Measurements from ENCODE around the gene MAFF.
A peak's percentile ranks its signal among the peaks of the same experiment; 100 is the strongest.
"Not testable (repeated sequence)": the region's sequence is repeated elsewhere in the genome, so short reads cannot be mapped to it uniquely, and the experiment has no call there.

Gene MAFF

DNA sequence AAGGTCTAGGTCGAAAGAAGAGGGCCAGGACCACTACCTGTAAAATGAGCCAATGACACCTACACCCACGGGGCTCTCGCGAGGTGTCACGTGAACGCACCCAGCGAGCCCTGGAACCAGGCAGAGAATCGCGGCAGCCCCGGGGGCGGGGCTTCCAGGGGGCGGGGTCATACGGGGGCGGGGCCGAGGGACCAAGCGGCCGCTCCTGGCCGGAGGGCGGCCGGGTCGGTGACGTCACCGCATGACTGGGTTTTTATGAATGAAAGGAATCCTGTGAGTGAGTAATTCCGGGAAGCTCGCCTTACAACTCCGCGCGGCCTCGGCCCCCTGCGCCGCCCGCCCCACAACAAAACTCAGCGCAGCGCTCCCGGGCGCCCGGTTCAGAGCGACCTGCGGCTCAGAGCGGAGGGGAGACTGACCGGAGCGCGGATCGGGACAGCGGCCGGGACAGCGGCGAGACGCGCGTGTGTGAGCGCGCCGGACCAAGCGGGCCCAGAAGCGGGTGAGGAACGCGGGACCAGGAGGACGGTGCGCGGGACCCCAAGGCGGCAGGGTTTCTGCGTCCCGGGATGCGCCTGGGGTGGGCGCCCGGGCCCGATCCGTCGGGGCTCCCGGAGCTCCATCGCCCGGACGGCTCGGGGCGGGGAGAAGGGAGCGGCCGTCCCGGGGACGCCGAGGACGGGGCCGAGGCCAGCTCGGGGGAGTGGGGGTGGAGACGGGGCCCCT is at the start of gene MAFF:
Gene MAFF (plus strand): TSS at position 284 of the 726 bp plus-strand sequence. CDS start 11,860 bp downstream, outside the sequence.
- POLR2A ChIA-PET = interaction anchor here (1.4 kb wide), 1 partner anchor 20 kb away, joined by 5 read pairs; the partner anchor contains the start of gene PLA2G6
- CTCF ChIA-PET = interaction anchor here (1.2 to 1.7 kb wide), 3 partner anchors 10 to 20 kb away, joined by 3 to 4 read pairs (median 3); partner anchors contain the start of gene PLA2G6
- TF ChIP-seq, protein P1, sequence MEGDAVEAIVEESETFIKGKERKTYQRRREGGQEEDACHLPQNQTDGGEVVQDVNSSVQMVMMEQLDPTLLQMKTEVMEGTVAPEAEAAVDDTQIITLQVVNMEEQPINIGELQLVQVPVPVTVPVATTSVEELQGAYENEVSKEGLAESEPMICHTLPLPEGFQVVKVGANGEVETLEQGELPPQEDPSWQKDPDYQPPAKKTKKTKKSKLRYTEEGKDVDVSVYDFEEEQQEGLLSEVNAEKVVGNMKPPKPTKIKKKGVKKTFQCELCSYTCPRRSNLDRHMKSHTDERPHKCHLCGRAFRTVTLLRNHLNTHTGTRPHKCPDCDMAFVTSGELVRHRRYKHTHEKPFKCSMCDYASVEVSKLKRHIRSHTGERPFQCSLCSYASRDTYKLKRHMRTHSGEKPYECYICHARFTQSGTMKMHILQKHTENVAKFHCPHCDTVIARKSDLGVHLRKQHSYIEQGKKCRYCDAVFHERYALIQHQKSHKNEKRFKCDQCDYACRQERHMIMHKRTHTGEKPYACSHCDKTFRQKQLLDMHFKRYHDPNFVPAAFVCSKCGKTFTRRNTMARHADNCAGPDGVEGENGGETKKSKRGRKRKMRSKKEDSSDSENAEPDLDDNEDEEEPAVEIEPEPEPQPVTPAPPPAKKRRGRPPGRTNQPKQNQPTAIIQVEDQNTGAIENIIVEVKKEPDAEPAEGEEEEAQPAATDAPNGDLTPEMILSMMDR (IDR thresholded peaks at IDR 0.05; ENCODE audit: control extremely low read depth, extremely low read depth, low read depth, missing control alignments) = no peak
- DNase-seq (ENCODE audit: extremely low spot score) = peak; percentile 97

DNA sequence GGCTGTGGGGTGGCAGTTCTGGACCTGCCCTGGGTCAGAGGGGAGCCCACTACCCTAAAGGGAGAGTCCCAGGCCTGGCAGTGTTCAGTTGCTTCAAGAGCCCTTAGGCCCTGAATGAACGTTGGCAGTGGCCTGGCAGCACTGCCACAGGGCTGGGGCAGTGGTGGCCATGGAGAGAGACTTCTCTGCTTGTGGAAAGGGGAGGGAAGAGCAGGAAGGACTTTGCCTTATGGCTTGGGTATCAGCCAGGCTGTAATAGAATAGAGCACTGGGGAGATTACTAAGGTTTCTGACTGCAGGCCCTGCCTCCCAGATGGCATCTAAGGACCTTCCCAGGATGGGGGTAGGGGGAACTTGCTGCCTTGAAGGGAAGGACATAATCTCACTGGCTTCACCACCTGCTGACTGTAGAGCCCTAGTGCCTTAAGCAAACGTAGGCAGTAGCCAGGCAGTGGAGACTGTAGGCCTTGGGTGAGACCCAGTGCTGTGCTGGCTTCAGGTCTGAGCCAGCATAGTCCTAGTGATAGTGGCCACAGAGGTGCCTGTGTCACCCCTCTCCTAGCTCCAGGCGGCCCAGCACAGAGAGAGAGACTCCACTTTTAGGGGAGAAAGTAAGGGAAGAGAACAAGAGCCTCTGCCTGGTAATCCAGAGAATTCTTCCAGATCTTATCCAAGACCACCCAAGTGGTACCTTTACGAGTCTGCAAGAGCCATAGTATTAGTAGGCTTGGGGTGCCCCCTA is 47.8 kb upstream of the MAFF start:
- ChIA-PET POLR2A (no interaction called here), CTCF (no interaction called here)
- TF ChIP-seq, protein P1 (IDR thresholded peaks at IDR 0.05; ENCODE audit: control extremely low read depth, extremely low read depth, low read depth, missing control alignments) = no peak
- no peak for DNase-seq (ENCODE audit: extremely low spot score)

DNA sequence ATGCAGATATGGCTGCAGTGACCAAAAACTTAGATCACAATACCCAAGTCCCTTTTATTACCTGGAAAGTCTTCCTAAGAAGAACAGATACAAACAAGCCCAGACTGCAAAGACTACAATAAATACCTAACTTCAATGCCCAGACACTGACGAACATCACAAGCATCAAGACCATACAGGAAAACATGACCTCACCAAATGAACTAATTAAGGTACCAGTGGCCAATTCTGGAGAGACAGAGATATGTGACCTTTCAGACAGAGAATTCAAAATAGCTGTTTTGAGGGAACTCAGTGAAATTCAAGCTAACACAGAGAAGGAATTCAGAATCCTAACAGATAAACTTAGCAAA is 47.3 kb upstream of the MAFF start:
- DNase-seq (ENCODE audit: extremely low spot score); POLR2A ChIA-PET: not testable (repeated sequence)
- CTCF ChIA-PET = interaction anchor here (0.7 kb wide), 1 partner anchor 40 kb away, joined by 4 read pairs; no protein-coding TSS in a partner anchor

DNA sequence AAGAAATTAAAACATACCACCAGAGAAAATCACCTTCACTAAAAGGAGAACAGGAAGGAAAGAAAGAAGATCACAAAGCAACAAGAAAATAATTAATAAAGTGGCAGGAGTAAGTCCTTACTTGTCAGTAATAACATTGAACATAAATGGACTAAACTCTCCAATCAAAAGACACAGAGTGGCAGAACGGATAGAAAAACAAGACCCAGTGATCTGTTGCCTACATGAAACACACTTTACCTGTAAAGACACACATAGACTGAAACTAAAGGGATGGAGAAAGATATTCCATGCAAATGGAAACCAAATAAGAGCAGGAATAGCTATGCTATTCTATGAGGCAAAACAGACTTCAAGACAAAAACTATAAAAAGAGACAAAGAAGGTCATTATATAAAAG is 46.1 kb upstream of the MAFF start:
- TF ChIP-seq, protein P1 (IDR thresholded peaks at IDR 0.05; ENCODE audit: control extremely low read depth, extremely low read depth, low read depth, missing control alignments) = no peak
- POLR2A ChIA-PET = no interaction called here

DNA sequence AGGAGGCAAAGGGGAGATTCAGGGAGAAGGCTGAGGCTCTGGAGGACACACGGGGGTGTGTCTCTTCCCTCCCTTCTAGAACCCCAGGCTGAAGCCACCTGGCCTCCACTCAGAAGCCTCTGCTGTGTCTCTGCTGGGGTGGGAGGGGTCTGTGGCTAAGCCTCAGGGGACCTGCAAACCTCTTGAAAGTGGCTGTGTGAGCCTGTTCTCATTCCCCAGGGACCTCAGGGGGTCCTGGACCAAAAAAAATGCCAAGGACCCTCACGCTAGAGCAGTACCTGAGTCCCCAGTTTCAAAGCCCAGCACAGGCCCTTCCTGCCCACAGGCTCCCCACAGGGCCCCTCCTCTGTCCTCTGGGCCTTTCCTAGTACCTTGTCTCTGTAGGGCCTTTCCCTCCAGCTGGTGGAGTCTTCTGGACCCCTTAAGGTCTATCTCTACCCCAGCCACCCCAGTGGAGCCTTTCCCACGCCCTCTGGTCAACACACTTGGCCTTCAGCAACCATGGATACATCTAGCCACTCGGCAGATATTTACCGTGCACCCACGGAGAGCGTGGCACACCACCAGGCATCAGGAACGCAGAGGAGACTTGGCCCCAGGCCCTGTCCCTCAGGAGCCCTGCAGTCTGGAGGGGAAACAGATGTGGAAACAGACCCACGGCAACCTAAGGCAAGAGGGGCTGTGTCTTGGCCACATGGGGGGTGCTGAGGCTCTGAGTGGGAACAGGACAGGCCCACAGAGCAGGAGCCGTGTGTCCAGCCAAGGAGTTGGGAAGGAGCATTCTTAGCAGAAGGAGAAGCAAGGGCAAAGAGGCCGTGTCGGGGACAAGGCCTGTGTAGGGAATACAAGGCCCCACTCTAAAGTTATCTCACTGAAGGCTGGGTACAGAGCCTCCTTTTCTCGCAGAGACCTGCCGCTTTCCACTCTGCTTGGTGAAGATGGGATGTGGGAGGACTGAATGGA is 38.6 kb upstream of the MAFF start:
- CTCF ChIA-PET = interaction anchor here (1.4 kb wide), 1 partner anchor 48 kb away, joined by 5 read pairs; no protein-coding TSS in a partner anchor
- POLR2A ChIA-PET = interaction anchor here (0.6 kb wide), 1 partner anchor 12 kb away, joined by 4 read pairs; no protein-coding TSS in a partner anchor
- no peak for DNase-seq (ENCODE audit: extremely low spot score)
- TF ChIP-seq, protein P1 (IDR thresholded peaks at IDR 0.05; ENCODE audit: control extremely low read depth, extremely low read depth, low read depth, missing control alignments) = no peak

More for the DNA sequence above, 46.1 kb upstream of the MAFF start:
- CTCF ChIA-PET = no interaction called here
- DNase-seq (ENCODE audit: extremely low spot score) = no peak

DNA sequence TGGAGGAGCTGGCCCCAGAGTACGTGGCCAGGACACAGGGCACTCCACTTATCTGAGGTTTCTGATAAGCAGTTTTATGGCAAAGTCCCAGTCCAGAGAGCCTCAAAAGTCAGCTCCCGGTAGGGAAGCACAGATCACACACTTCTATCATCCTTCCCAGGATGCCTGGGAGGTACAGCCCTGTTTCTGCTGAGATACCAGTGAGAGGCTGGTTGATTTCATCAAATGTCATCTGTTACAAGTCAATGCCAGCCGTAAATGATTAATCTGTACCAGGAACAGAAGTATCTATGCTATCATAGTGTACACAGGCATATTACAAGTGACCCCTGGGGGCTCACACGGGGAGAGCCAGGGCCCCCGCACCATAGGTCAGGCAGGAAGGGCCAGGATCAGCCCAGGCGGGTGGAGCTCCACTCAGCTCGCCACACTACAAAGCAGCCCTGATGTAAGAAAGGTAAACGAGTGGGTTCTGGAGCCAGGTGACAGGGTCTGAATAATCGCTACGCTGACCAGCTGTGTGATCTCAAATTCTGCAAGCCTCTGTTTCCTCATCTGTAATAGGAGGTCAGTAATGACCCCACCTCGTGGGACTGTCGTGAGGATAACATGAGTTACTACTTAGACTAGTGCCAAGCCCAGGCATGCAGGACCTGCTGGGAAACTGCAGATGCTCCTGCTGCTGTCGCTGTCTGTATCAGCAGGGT is 37.8 kb upstream of the MAFF start:
- TF ChIP-seq, protein P1 (IDR thresholded peaks at IDR 0.05; ENCODE audit: control extremely low read depth, extremely low read depth, low read depth, missing control alignments) = no peak
- ChIA-PET CTCF (interaction anchor here (0.9 to 1.4 kb wide), 2 partner anchors 25 to 49 kb away, joined by 3 to 5 read pairs; no protein-coding TSS in a partner anchor), POLR2A (interaction anchor here (0.5 kb wide), 1 partner anchor 294 kb away, joined by 5 read pairs; no protein-coding TSS in a partner anchor)
- no peak for DNase-seq (ENCODE audit: extremely low spot score)
